GM03348 (cell line): ENCODE results near the gene RBM4.

ENCODE experiments used
- DNase-seq: peaks from one replicate; pipeline ENCODE4 v3.0.0; 2012; ENCODE audit warnings: low spot score

RBM4 gene

GRCh38 chr11:66688561-66689534 is 50.3 kb downstream of the RBM4 start:
- no peak for DNase-seq

GRCh38 chr11:66689661-66690590 is 51.4 kb downstream of the RBM4 start:
- no peak for DNase-seq

GRCh38 chr11:66691311-66691980 is 52.9 kb downstream of the RBM4 start:
- no peak for DNase-seq

DNA sequence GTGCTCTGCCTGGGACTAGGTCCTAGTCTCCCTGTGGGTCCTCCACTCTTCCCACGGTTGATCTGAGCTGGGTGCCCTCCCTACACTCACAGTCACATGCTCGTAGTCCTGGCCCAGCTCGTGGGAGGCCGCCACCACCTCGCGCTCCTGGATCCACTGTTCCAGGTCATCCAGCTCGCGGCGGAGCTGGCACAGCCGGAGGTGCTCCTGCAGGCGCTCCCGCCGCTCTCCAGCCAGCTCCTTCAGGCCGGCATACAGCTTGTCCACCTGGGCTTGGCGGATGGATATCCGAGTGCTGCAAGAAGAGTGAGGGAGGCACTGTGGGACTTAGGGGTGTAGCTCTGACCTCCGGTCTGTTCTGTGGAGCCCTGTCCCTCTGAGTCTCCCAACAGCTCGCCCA is 53.9 kb downstream of the RBM4 start:
- DNase-seq, result no peak

- no peak for DNase-seq
These were observed 54.4 kb downstream of the RBM4 start for GRCh38 chr11:66692871-66693331.

- DNase-seq, result no peak
These were observed 55.0 kb downstream of the RBM4 start for GRCh38 chr11:66693356-66694055.

GRCh38 chr11:66694056-66694410 is 55.5 kb downstream of the RBM4 start:
- DNase-seq, result no peak

DNA sequence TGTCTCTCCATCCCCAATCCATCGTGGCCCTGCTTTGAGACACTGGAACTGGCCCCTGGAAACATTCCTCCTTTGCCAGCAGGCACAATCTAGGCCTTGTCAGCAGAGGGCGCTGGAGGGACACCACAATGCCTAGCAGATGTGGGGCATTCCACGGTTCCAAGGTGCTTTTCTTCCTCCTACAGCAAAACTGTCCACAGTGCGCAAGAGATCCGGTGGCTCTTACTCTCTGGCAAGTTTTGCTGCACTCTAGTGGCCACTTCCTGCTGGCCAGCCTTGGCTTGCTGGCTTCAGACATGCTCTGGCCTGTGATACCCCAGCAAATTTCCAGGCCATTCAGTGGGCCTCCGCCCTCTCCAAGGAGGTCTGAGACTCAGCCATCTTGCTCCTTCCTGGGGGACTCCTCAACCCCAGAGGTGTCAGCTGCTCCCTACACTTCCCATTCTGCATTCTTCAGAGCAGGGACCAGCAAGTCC is 56.3 kb downstream of the RBM4 start:
- DNase-seq, result peak; percentile 95
